Liver (tissue), 3 donors: Measurements from ENCODE around the gene SHC2.

Experiments
- ATF3 ChIP-seq: IDR thresholded peaks from 2 replicates; pipeline ENCODE4 v1.6.1; 2016; ENCODE audit warnings: antibody characterized with exemption
- CTCF ChIP-seq: fragments of 150-350 bp; IDR thresholded peaks from 2 replicates; pipeline ENCODE4 v1.5.1; 2017; ENCODE audit warnings: improper control_type of control experiment, low read depth, low read length; ENCODE audit not compliant: missing input control
- GABPA ChIP-seq, 2 donors: IDR thresholded peaks in 1 of 2; conservative IDR thresholded peaks in 1 of 2; 2 replicates each; pipeline ENCODE4 v1.6.1; 2016; ENCODE audit warnings: antibody characterized with exemption in 2 of 2, mild to moderate bottlenecking in 1 of 2, moderate library complexity in 1 of 2
- JUND ChIP-seq, 2 donors: IDR thresholded peaks; 2 replicates each; pipeline ENCODE4 v1.6.1; 2016; ENCODE audit warnings: antibody characterized with exemption in 2 of 2
- MAX ChIP-seq: IDR thresholded peaks from 2 replicates; pipeline ENCODE4 v1.6.1; 2016; ENCODE audit warnings: antibody characterized with exemption
- NR2F2 ChIP-seq: IDR thresholded peaks from 2 replicates; pipeline ENCODE4 v1.6.1; 2016; ENCODE audit warnings: antibody characterized with exemption
- RAD21 ChIP-seq, 2 donors: IDR thresholded peaks; 2 replicates each; pipeline ENCODE4 v1.6.1; 2016; ENCODE audit warnings: antibody characterized with exemption in 2 of 2, mild to moderate bottlenecking in 2 of 2
- REST ChIP-seq: IDR thresholded peaks from 2 replicates; pipeline ENCODE4 v1.6.1; 2016; ENCODE audit warnings: antibody characterized with exemption, mild to moderate bottlenecking
- TAF1 ChIP-seq: conservative IDR thresholded peaks from 2 replicates; pipeline ENCODE4 v1.6.1; 2016; ENCODE audit warnings: antibody characterized with exemption, mild to moderate bottlenecking
- YY1 ChIP-seq: IDR thresholded peaks from 2 replicates; pipeline ENCODE4 v1.6.1; 2016; ENCODE audit warnings: antibody characterized with exemption, mild to moderate bottlenecking
- ZBTB33 ChIP-seq: IDR thresholded peaks from 2 replicates; pipeline ENCODE4 v1.6.1; 2016; ENCODE audit warnings: antibody characterized with exemption
- donor health status: healthy.
- donor health status: healthy.

- no peak for TF ChIP-seq REST
- TF ChIP-seq CTCF = no peak
- TF ChIP-seq RAD21 (IDR thresholded peaks at IDR 0.05) = no peak
- TF ChIP-seq YY1 = no peak
- no peak for TF ChIP-seq ATF3
- TF ChIP-seq JUND (IDR thresholded peaks at IDR 0.05) = no peak
- TF ChIP-seq MAX = no peak
- TF ChIP-seq TAF1 = no peak
- TF ChIP-seq GABPA (IDR thresholded peaks at IDR 0.05 in 1 of 2, conservative IDR thresholded peaks at IDR 0.05 in 1 of 2) = no peak
- TF ChIP-seq ZBTB33 = no peak
- TF ChIP-seq NR2F2 = no peak
Observed at GRCh38 chr19:491146-491741, 30.4 kb upstream of the SHC2 start.
